Left lung (tissue), 10 donors: ENCODE results near the gene YY1. TPM values are rescaled to one million over a fixed set of nuclear protein-coding genes. Genes with fewer than 3 reads are reported as not detected.

Experiments used
- ATAC-seq: fragments of 200-7000 bp; cut with Tn5 transposase; one replicate; pipeline ENCODE4 v1.9.1; 2020; ENCODE audit warnings: moderate library complexity
- DNase-seq, 4 donors: peaks; one replicate each; pipeline ENCODE4 v3.0.0-alpha.2; 2013 to 2020
- H3K27ac ChIP-seq, 2 donors: fragments of 200-600 bp; sonication (generic) in 1 of 2; one replicate each; pipeline versions ENCODE4 v1.5.0 to v1.8.0; 2020 to 2021
- H3K27me3 ChIP-seq, 2 donors: fragments of 200-600 bp; sonication (generic) in 1 of 2; one replicate each; pipeline versions ENCODE4 v1.5.0 to v1.8.0; 2020 to 2021
- H3K36me3 ChIP-seq, 2 donors: fragments of 200-600 bp; sonication (generic) in 1 of 2; one replicate each; pipeline versions ENCODE4 v1.5.0 to v1.8.0; 2020 to 2021
- H3K4me1 ChIP-seq, 2 donors: fragments of 200-600 bp; one replicate each; pipeline ENCODE4 v1.8.0; 2021
- H3K4me3 ChIP-seq, 2 donors: fragments of 200-600 bp; sonication (generic) in 1 of 2; one replicate each; pipeline versions ENCODE4 v1.5.0 to v1.8.0; 2020 to 2021; ENCODE audit warnings: mild to moderate bottlenecking in 1 of 2
- H3K9me3 ChIP-seq, 2 donors: fragments of 200-600 bp; sonication (generic) in 1 of 2; one replicate each; pipeline versions ENCODE4 v1.5.0 to v1.8.0; 2020 to 2021
- CTCF ChIP-seq, 2 donors: fragments of 200-600 bp; sonication (generic) in 1 of 2; IDR thresholded peaks; one replicate each; pipeline versions ENCODE4 v1.5.0 to v1.8.0; 2021; ENCODE audit warnings: antibody characterized with exemption in 2 of 2
- intact Hi-C, 2 donors: fragments of 100-400 bp; cut with DNase I; formaldehyde crosslinking; loops; one replicate each; pipeline versions ENCODE4 v1.11.2 to v1.14.2; 2022
- polyA plus RNA-seq, 6 donors: library from polyadenylated mRNA; unstranded; fragments of 120-200 nt; gene quantifications; one replicate each; pipeline ENCODE4 v1.2.1, GENCODE V29; 2013; ENCODE audit not compliant: insufficient read length in 6 of 6
- total RNA-seq, 2 donors: library from RNA; stranded (reverse); fragmentation: NEBNext Ultra II Directional; extraction: Animal tissue kit (Norgen Biotek cat#: 25700); gene quantifications; one replicate each; pipeline ENCODE4 v1.2.1, GENCODE V29; 2021
- donor health status: DM: no; HTN: yes; CAD: no.
- donor health status: DM: no; HTN: no; CAD: no.

YY1 gene
- total and polyA plus RNA-seq, 8 donors, result 57.4 to 129 (median 119) TPM

- H3K9me3 ChIP-seq, result no peaks in the 10 kb centered on the region
- ATAC-seq (no peak), DNase-seq (no peak)
- no peaks in the 10 kb centered on the region for H3K27me3 ChIP-seq
- no peak overlapping the region for H3K4me3 ChIP-seq
- no peak for TF ChIP-seq CTCF (IDR thresholded peaks at IDR 0.05)
- H3K36me3 ChIP-seq, result no peaks in the 10 kb centered on the region
- intact Hi-C loops, result no loop called here
- no peak overlapping the region for H3K27ac ChIP-seq
- H3K4me1 ChIP-seq, result peaks cover 3 to 21% of the 10 kb centered on the region in 2 donors
Measured at GRCh38 chr14:100211366-100211765, 27.6 kb upstream of the YY1 start.

GRCh38 chr14:100211893-100212292 lies 27.1 kb upstream of the YY1 start:
- peaks cover 3 to 21% of the 10 kb centered on the region in 2 donors for H3K4me1 ChIP-seq
- no peak for ATAC-seq
- H3K27ac ChIP-seq, result no peak overlapping the region
- no peaks in the 10 kb centered on the region for H3K27me3 ChIP-seq
- peak in 1 of 4 donors; percentile 14 for DNase-seq
- no peaks in the 10 kb centered on the region for H3K9me3 ChIP-seq
- intact Hi-C loops, result no loop called here
- H3K36me3 ChIP-seq, result no peaks in the 10 kb centered on the region
- no peak for TF ChIP-seq CTCF (IDR thresholded peaks at IDR 0.05)
- H3K4me3 ChIP-seq, result no peak overlapping the region

GRCh38 chr14:100212476-100213333 lies 26.2 kb upstream of the YY1 start:
- H3K4me1 ChIP-seq, result peaks cover 3 to 21% of the 10 kb centered on the region in 2 donors
- DNase-seq, result peak in 1 of 4 donors; percentile 29
- H3K27me3 ChIP-seq, result no peaks in the 10 kb centered on the region
- ATAC-seq, result no peak
- no peak overlapping the region for H3K4me3 ChIP-seq
- no peak for TF ChIP-seq CTCF (IDR thresholded peaks at IDR 0.05)
- H3K27ac ChIP-seq, result no peak overlapping the region
- intact Hi-C loops, result no loop called here
- no peaks in the 10 kb centered on the region for H3K9me3 ChIP-seq
- no peaks in the 10 kb centered on the region for H3K36me3 ChIP-seq

GRCh38 chr14:100213587-100213955 lies 25.4 kb upstream of the YY1 start:
- TF ChIP-seq CTCF (IDR thresholded peaks at IDR 0.05), result no peak
- no peak for ATAC-seq
- Histone ChIP-seq H3K9me3 (no peaks in the 10 kb centered on the region), H3K36me3 (no peaks in the 10 kb centered on the region), H3K4me3 (peak overlapping the region; percentile 66 to 80), H3K27me3 (no peaks in the 10 kb centered on the region), H3K27ac (peak overlapping the region; percentile 94 to 99), H3K4me1 (peaks cover 3 to 21% of the 10 kb centered on the region in 2 donors)
- intact Hi-C loops, result no loop called here
- DNase-seq, result peak in 1 of 4 donors; percentile 24

- Histone ChIP-seq H3K27me3 (no peaks in the 10 kb centered on the region), H3K4me1 (peaks cover 3 to 21% of the 10 kb centered on the region in 2 donors), H3K27ac (peak overlapping the region; percentile 94 to 99), H3K36me3 (no peaks in the 10 kb centered on the region), H3K9me3 (no peaks in the 10 kb centered on the region), H3K4me3 (peak overlapping the region; percentile 66 to 80)
- no peak for TF ChIP-seq CTCF (IDR thresholded peaks at IDR 0.05)
- DNase-seq (peak; percentile 67 to 99 (median 91)), ATAC-seq (peak; percentile 98)
- intact Hi-C loops, result no loop called here
Measured at GRCh38 chr14:100213956-100214769, 24.8 kb upstream of the YY1 start.
